Measurements from ENCODE around the gene NETO1. TPM values are rescaled to one million over a fixed set of nuclear protein-coding genes. Genes with fewer than 3 reads are reported as not detected.

Gene NETO1
- total RNA-seq, 2 experiments from 2014 or later: not detected

Small RNA genes within 50 kb of the gene (microRNA-seq; reads per million reads assigned to microRNA genes)
- not detected for gene MIR548AV (ENCODE audit: borderline microRNAs expressed, borderline replicate concordance)

Measured in activated CD4-positive, alpha-beta T cell treated with anti-CD3 and anti-CD28 coated beads, Interleukin-2, amount 10 ng/mL, durations not matched to agents 7 days and 5 days (primary cell).